Ectodermal cell (in vitro differentiated cells): ENCODE results near the gene C3orf22.

Experiments used
- H3K27ac ChIP-seq: 2 replicates; pipeline ENCODE4 v1.7.0; 2013; ENCODE audit warnings: mild to moderate bottlenecking, low read depth, low read length; ENCODE audit not compliant: insufficient read depth, poor library complexity, severe bottlenecking
- H3K27me3 ChIP-seq: 2 replicates; pipeline ENCODE4 v1.7.0; 2013; ENCODE audit warnings: mild to moderate bottlenecking, low read length; ENCODE audit not compliant: insufficient read depth, control insufficient read depth, poor library complexity, severe bottlenecking
- H3K36me3 ChIP-seq: one replicate; pipeline ENCODE4 v1.7.0; 2013; ENCODE audit warnings: low read length; ENCODE audit not compliant: control insufficient read depth, insufficient read depth
- H3K4me1 ChIP-seq: one replicate; pipeline ENCODE4 v1.7.0; 2013; ENCODE audit warnings: low read length; ENCODE audit not compliant: control insufficient read depth, insufficient read depth
- H3K4me3 ChIP-seq: 2 replicates; pipeline ENCODE4 v1.7.0; 2013; ENCODE audit warnings: low read depth, low read length, control low read depth; ENCODE audit not compliant: insufficient read depth
- H3K9me3 ChIP-seq: 2 replicates; pipeline ENCODE4 v1.7.0; 2013; ENCODE audit warnings: mild to moderate bottlenecking, low read length, moderate library complexity; ENCODE audit not compliant: control insufficient read depth
- WGBS, 2 experiments: methylation state at CpG; one replicate each; pipeline ENCODE4 v1.1.7; 2013; ENCODE audit warnings: missing lambda C conversion rate in 2 of 2; 5-methylcytosine and 5-hydroxymethylcytosine counted together

C3orf22 gene

DNA sequence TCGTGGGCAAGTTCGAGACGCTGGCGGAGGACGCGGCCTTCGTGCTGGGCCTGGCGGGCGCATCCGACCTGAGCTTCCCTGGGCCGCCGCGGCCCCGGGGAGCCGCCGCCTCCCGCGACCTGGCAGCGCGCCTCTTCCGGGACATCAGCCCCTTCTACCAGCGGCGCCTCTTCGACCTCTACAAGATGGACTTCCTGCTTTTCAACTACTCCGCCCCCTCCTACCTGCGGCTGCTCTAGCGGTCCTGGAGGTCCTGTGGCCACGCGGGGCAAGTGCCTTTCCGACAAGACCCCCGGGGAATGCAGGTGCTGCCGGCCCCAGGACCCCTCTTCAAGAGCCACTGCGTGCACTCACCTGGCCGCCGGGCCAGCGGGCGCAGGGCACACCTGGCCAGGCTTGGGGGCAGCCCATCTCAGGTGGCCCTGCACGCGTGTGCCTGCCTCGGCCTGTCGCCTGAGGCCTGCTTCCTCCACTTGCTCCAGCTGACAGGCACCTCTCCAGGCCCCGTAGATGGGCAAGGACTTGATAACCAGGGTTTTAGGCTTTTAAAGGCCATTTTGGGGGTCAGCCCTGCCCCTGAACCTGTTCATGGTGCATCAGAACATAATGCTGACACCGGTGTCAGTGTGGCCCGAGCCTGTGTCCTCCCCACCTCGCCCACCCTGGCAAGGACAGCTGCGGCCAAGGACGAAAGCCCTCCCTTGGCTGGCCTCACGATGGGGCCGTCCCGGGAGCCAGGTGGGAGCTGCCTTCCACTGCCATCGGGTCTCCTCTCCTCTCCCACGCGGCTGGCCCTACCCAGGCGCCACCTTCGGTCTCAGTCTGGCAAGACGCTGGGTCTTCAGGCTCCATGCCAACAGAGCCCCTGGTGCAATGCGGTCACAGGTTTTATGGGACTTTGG, 16.1 kb downstream of the C3orf22 start:
- Histone ChIP-seq H3K4me3 (no peak overlapping the region), H3K27me3 (no peaks in the 10 kb centered on the region), H3K27ac (no peak overlapping the region), H3K9me3 (no peaks in the 10 kb centered on the region), H3K4me1 (no peaks in the 10 kb centered on the region), H3K36me3 (no peaks in the 10 kb centered on the region)
- 92% methylated on average over 57 of the region's 57 CpGs for WGBS, 2 experiments

DNA sequence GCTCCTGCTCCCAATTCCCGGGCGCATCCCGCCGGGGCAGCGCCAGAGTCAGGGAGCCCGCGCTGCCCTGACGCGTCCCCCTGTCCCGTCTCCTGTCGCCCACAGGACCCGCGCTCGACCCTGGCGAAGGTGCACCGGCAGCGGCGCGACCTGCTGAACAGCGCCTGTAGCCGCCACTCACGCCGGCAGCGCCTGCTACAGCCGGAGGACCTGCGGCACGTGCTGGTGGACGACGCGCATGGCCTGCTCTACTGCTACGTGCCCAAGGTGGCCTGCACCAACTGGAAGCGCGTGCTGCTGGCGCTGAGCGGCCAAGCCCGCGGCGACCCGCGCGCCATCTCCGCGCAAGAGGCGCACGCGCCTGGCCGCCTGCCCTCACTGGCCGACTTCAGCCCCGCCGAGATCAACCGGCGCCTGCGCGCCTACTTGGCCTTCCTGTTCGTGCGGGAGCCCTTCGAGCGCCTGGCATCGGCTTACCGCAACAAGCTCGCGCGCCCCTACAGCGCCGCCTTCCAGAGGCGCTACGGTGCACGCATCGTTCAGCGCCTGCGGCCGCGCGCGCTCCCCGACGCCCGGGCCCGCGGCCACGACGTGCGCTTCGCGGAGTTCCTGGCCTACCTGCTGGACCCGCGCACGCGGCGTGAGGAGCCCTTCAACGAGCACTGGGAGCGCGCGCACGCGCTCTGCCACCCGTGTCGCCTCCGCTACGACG, 16.9 kb downstream of the C3orf22 start:
- no peaks in the 10 kb centered on the region for H3K4me1 ChIP-seq
- no peaks in the 10 kb centered on the region for H3K36me3 ChIP-seq
- no peak overlapping the region for H3K4me3 ChIP-seq
- 97% methylated on average over 101 of the region's 101 CpGs for WGBS, 2 experiments
- no peaks in the 10 kb centered on the region for H3K9me3 ChIP-seq
- no peaks in the 10 kb centered on the region for H3K27me3 ChIP-seq
- H3K27ac ChIP-seq, result no peak overlapping the region

DNA sequence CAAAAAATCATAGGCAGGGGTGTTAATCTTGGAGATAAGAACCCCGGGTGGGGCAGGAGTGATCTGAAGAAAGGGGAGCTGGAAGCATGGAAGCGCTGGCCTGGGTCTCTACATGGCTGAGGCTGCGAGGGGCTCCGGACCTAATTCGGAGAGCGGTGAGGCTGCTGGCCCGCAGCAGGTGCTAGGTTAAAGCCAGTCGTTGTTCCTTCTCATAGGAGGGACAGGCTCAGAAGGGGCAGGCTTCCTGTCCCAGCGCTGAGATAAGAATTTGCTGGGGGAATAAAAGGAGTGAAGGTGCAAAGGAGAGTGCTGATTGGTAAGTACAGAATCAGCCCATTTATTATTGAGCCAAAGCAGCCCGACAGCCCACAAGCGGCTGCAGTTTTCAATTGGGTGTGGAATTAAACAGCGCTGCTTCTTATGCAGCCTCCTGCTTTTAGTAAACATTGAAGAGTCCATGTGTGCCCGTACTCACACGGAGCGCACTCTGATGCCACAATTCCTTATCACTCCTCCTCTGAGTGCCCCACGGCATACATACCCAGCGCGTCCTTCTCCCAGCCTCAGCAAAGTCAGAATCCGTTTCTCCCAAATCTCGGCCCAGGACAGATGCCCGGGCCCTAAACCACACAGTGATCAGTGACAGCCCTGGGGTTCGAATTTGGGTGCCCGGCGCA, 17.6 kb downstream of the C3orf22 start:
- H3K27me3 ChIP-seq, result no peaks in the 10 kb centered on the region
- H3K4me3 ChIP-seq, result no peak overlapping the region
- 86 to 87% methylated on average over 24 of the region's 24 CpGs for WGBS, 2 experiments
- H3K4me1 ChIP-seq, result no peaks in the 10 kb centered on the region
- no peaks in the 10 kb centered on the region for H3K36me3 ChIP-seq
- H3K27ac ChIP-seq, result no peak overlapping the region
- no peaks in the 10 kb centered on the region for H3K9me3 ChIP-seq

DNA sequence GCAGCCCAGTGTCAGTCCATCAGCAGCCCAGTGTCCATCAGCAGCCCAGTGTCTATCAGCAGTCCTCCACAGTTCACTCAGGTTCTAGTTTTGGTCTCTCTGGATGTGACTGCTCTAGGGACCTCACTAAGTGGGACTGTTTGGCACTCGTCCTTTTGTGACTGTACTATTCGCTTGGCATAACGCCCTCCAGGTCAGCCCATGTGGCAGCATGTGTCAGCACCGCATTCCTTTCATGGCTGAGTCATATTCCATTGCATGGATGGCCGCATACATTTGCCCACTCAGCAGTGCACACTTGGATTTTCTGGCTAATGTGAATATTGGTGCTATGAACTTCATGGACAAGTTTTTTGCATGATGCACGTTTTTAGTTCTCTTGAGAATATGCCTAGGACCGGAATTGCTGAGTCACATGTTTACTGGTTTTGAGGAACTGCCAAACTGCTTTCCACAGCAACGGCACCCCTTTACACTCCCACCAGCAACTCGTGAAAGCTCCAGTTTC, 18.3 kb downstream of the C3orf22 start:
- Histone ChIP-seq H3K36me3 (no peaks in the 10 kb centered on the region), H3K4me1 (no peaks in the 10 kb centered on the region), H3K4me3 (no peak overlapping the region), H3K27ac (no peak overlapping the region), H3K9me3 (no peaks in the 10 kb centered on the region), H3K27me3 (no peaks in the 10 kb centered on the region)
- WGBS, 2 experiments, result 85 to 88% methylated on average over 8 to 9 of the region's 9 CpGs

DNA sequence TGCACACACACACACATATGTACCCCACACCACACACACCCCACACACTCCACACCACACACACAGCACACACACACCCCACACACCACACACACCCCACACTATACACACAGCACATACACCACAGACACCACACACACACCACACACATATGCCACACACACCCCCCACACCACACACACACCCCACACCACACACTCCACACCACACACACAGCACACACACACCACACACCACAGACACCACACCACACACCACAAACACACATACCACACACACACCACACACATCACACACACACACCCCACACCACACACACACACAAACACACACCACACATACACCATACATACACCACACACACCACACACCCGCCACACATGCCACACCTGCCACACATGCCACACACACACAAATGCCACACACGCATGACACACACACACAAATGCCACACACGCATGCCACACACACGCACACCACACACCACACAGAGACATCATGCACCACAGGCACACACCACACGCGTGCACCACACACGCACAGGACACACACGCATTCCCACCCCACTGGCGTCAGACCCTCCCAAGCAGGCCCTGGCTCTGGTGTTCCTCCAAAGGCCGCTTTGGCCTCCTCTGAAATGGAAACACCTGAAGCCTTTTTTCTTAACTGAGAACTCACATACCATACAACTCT, 19.0 kb downstream of the C3orf22 start:
- Histone ChIP-seq H3K36me3 (no peaks in the 10 kb centered on the region), H3K4me1 (no peaks in the 10 kb centered on the region), H3K9me3 (no peaks in the 10 kb centered on the region), H3K4me3 (no peak overlapping the region), H3K27me3 (no peaks in the 10 kb centered on the region), H3K27ac (no peak overlapping the region)
- 94 to 95% methylated on average over 10 of the region's 10 CpGs for WGBS, 2 experiments

DNA sequence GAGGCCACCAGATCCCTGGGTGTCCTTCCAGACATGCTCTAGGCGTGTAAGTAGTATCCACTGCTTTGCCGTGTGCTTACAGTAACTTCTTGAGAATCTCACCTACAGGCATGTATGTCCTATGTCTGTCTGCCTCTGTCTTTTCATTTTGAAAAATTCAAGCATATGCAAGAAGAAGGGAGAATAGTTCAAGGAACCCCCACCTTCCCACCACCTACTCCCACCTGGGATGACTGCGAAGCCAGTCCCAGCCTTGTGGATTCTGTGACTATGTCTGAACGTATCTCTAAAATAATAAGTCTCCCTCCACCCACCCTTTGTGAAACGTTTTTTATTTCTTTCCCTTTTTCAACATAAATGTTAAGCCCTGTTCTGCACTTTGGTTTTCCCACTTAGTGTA, 19.8 kb downstream of the C3orf22 start:
- no peak overlapping the region for H3K27ac ChIP-seq
- H3K9me3 ChIP-seq, result no peaks in the 10 kb centered on the region
- no peak overlapping the region for H3K4me3 ChIP-seq
- no peaks in the 10 kb centered on the region for H3K36me3 ChIP-seq
- H3K4me1 ChIP-seq, result no peaks in the 10 kb centered on the region
- WGBS, 2 experiments, result 75 to 82% methylated on average over 5 of the region's 5 CpGs
- H3K27me3 ChIP-seq, result peaks cover 3% of the 10 kb centered on the region

DNA sequence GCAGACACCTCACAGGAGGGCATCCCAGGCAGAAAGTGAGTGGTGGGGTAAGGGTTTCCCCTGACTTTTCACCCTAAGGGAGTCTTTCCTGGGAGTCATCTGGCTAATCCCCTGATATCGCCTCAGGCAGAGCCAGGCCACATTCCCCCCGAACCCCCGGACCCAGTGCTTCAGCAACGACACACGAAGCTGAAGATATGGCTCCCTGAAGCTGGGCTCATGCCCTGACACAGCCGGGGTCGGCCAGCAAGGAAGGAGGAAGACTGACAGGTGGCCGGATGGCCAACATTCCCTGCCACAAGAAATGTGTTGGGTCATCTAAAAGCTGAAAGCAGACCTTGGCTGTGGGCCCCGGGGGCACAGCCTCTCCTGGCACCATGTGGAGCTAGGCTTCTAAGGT, 20.4 kb downstream of the C3orf22 start:
- 87 to 88% methylated on average over 9 of the region's 9 CpGs for WGBS, 2 experiments
- Histone ChIP-seq H3K27ac (no peak overlapping the region), H3K27me3 (peaks cover 3% of the 10 kb centered on the region)

DNA sequence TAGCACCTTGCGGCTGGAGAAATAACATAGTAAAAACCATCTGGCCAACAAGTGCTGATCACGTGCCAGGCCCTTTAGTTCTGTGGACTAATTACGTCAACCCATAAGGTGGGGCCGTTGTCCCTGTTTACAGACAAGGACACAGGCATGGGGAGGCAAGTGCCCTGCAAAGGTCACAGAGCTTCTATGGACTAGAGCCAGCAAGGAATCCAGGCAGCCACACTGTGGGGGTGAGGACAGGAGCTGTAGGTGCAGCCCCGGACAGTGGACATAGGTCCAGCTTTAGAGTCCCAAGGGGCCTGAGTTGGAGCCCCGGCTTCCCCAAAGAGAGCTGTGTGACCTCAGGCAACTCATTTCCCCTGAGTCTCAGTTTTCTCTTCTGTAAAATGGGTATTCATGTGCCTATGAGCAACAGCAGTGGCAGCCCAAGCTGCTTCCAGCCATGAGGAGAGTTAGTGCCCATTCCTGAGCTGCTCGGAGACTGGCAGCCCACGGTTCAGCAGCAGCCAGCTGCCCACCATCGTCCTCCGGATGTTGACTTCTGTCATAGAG, 20.9 kb downstream of the C3orf22 start:
- H3K9me3 ChIP-seq, result no peaks in the 10 kb centered on the region
- peaks cover 3% of the 10 kb centered on the region for H3K27me3 ChIP-seq
- no peaks in the 10 kb centered on the region for H3K36me3 ChIP-seq
- no peaks in the 10 kb centered on the region for H3K4me1 ChIP-seq
- H3K4me3 ChIP-seq, result no peak overlapping the region
- H3K27ac ChIP-seq, result no peak overlapping the region
- WGBS, 2 experiments, result 94% methylated on average over 10 of the region's 10 CpGs

More for the DNA sequence above, 20.4 kb downstream of the C3orf22 start:
- H3K36me3 ChIP-seq, result no peaks in the 10 kb centered on the region
- no peak overlapping the region for H3K4me3 ChIP-seq
- no peaks in the 10 kb centered on the region for H3K4me1 ChIP-seq
- H3K9me3 ChIP-seq, result no peaks in the 10 kb centered on the region

DNA sequence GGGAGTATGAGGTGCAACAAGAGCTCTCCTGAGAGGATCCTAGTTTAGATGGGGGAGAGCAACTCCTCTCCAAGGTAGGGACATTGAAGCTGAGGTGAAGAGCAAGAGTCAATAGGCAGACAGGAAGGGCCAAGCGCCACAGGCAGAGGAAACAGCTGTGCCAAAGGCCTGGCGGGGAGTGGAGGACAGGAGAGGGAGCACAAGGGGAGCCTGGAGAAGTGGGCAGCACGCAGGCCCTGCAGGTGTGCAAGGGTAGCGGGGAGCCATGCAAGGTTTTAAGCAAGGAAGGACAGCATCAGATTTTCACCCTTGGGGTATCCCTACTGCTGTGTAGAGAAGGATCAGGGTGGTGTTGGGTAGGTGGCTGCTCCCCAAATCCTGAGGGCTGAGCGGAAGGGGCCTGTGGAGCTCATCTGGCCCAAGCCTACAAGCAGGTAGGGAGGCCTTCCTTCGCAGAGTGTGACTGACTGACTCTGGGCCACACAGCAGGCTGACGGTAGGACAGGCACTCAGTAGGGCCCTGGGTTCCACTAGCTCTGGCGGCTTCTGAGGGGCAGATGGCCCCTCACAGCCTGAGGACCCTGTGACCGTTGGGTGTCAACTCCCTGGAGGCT, 21.5 kb downstream of the C3orf22 start:
- H3K27me3 ChIP-seq, result peaks cover 3% of the 10 kb centered on the region
- 86% methylated on average over 9 of the region's 9 CpGs for WGBS, 2 experiments
- no peak overlapping the region for H3K27ac ChIP-seq
- H3K9me3 ChIP-seq, result no peaks in the 10 kb centered on the region
- H3K36me3 ChIP-seq, result no peaks in the 10 kb centered on the region
- H3K4me3 ChIP-seq, result no peak overlapping the region
- H3K4me1 ChIP-seq, result no peaks in the 10 kb centered on the region
